CD1c-positive myeloid dendritic cell (primary cell): ENCODE results near the gene GALNTL6.

Experiments
- DNase-seq: peaks from one replicate; pipeline ENCODE4 v3.0.0-alpha.2; 2016; ENCODE audit errors: extremely low spot score

GALNTL6 gene

DNA sequence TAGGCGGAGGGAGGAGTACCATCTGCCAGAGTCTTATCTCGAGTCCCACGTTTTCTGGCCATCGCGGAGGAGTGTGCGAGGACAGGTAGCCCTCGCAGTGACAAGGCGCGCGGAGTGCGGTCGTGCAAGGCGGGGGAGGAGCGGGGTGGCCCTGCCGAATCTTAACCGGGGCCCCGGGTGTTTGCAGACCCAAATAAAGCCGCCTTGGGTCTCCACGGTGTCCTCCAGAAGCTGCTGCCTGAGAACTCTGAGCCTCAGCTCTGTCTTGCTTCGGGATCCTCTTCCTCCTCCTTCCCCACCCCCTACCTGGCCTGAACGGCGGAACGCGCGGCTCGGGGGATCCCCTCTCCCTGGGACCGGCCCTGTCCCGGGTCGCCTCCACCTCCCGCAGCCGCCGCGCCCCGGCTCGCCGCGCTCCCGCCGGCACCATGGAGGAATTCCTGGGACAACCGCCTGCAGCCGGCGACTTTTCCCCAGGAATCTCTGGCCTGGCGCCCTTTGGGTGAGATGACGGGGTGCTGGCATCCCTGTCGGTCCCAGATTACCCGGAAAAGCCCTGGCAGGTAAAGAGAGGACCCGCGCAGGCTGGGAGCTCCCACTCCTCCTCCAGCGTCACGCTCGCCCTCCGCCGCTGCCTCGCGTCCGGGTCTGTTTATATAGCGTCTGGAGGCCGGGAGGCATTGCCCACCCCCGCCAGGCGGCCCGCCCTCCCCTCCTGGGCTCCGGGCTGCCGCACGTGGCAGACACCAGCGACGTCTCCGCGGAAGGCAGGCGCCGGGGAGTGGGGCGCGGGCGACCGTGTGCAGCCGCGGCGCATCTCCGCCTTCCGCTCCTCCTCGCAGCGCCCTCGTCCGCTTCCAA is at the start of gene GALNTL6:
TSS of gene GALNTL6 (plus strand) at position 740 of the 861 bp plus-strand sequence.
- no peak for DNase-seq

DNA sequence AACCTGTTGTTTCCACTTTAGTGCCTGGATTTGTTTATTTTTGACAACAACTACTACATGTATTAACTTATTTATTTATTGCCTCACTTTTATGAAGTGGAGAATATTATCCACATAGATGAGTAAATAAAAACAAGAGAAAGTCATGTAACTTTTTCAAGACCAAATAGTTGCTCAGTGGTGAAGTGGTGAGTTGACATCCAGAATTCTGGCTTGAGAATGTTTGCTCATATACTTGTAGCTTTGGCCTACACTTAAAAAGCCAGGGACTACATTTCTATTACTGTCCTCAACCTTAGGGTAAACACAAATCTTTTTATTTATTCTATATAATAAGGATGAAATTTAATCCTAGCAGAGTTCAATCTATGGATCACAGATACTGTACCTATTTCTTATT is 47.7 kb upstream of the GALNTL6 start:
- DNase-seq: no peak

DNA sequence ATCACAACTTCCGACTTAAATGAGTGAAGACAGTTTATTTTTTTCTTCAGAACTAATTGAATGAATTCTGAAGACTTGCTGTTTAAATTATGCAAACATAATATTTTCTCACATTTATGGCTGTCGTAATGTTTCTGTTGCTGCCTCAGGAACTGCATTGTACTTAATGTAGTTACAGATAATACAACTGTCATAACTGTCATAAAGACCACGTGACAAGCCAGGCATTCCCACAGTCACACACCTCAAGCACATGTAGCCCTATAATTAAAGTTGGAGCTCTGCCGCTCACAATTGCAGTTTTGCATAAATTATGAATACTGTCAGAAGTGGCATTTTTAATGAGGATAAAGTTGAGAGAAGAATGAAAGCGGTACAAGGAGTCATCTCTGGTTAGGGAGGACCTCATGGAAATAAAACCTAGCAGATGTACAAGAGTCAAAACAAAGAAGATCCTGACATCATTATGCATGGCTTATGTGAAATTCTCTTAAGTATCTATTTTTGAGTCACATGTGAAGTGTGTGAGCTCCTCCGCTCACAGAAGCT is 38.5 kb upstream of the GALNTL6 start:
- no peak for DNase-seq

DNA sequence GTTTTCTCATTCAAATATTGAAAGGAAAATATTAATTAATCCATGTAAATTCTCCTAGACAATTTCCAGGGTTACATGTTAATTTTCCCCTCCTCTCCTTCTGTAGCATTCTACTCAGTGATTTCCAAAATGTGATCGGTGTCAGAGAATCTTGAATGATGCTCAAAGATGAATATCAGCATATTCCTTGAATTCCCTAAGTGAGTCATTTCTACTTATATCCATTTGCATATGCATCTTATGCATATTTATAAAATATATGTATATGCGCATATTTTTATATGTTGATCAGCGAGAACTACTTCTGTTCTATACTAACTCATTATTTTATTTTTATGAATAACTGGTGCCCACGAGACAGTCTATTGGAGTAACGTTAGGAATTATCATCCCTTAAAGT is 33.9 kb upstream of the GALNTL6 start:
- no peak for DNase-seq

DNA sequence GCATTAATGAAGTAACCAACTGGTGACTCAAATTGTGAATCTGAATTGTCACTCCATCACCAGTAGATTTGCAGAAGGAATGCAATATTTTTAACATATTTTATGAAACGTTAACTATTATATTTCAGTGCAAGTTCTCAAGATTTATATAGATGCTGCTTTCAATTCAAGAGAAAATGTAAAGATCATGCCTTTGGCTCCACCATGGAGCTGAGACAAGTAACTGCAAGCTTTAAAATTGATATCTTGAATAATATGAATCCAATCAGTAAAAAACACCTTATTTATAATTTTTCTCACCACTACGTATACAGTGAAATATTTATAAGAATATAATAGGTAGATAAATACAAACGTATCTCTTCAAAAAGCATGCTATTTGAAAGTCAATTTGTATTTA is 27.8 kb upstream of the GALNTL6 start:
- DNase-seq: no peak

DNA sequence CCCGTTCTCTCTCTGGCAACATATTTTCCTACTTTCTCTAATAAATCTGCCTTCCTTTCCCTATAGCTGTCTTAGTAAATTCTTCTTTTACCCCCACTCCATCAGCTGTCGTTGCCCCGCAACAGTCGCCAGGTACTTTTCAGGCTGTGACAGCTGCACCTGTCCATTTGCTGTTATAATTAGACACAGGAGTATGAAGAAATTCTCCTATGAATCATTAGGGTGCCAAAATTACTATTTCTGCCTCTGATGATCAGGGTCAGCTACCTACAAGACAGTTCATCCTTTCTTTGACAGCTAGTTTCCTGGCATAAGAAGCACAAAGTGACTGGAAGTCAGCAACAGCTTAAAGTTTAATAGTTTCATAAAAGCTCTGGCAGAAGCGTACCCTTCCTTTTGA is 19.5 kb upstream of the GALNTL6 start:
- no peak for DNase-seq

DNA sequence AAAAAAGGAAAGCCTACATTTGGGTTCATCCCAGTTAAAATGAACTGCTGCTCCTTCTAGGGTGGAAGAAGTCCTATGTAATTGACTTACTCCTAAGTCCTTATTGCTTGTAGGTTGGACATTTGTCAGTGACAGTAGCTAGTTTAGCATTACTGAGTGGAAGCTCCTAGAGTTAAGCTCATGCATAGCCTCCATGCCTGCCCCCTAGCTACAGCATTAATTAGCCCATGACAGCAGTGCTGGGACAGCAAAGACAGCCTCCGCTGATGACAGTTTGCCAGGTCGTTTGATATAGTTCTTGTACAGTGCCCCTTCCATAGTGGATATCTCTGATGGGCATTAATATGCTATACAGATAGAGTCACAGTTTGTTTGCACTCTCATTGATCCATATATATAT is 18.7 kb upstream of the GALNTL6 start:
- DNase-seq: no peak

DNA sequence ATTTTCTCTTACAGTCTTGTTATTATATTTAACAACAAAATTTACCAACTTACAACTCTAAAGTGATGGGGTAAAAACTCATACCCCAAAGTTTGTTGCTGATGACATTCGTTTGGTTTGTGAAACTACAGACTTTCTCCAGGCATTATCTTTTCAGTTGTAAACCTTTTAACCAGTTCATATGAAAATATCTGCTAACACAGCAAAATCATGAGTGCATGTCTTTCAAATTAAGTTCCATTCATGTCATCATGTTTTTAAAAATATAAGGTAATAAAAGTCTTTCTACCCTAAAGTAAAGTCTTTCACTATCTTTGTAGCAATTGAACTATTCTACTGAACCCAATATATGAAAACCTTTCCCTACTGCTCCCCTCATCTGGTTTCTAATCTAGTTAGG is 3.4 kb upstream of the GALNTL6 start:
- DNase-seq: no peak

DNA sequence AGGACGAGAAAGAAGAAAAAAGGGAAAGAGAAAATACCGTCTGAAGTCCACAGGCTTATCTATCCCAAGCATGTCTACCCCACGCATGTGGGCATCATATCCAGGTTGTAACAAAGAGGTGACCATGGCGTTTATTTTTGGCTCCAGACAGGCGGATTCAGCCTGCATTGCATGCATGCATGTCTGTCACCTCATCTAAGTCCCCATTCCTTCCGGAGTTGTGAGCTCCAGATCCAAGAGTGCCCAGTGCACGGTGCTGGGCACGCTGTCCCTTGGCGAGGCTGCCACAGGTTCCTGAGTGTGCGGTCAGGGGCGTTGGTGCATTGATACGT is 905 bp upstream of the GALNTL6 start:
- no peak for DNase-seq

DNA sequence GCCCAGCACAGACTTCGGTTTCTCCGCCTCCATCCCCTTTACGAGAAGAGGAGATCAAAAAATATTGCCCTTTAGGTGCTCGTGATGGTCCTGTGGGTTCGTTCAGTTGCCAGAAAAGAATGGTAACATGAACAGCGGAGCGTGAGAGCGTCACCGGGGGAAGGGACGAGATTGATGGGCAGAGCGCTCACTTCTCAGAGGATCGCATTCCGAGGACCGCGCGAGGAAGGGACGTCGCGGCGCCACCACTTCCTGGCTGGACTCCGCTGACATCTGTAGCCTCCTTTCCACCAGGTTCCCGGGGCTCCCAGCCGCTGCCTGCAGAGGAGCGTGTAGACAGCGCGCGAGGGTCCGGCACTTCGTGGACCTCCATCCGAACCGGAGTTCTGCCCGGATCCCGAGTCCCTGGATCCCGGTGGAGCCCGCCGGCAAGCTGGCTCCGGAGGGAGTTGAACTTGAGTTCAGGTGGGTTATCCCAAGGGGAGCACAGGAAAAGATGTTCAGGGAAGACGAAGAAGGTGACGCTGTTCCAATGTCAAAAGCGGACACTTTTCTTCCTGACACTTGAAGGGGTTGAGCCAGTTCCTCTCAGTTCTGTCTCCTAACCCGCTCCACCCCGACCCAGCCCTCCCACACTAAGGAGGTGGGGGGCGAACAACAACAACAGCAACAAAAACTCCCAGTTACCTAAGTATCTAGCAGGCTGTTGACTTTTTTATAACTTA is 484 bp downstream of the GALNTL6 start:
- DNase-seq: no peak

DNA sequence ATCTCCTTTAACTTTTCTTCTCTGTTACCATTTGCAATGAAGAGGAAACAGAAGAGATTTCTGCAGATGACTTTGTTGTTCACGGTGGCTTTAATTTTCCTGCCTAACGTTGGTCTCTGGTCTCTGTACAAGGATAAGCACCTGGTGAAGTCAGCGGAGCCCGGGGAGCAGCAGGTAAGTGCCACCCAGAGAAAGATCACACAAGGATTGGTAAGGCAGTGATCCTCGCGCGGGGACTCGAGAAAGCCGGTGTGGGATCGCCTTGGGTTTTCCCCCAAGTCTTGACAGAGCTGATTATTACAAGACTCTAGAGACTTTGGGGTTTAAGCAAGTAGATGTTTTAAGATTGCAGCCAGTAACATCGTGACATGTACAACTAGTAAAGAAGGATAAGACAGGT is 1.3 kb downstream of the GALNTL6 start:
- no peak for DNase-seq

DNA sequence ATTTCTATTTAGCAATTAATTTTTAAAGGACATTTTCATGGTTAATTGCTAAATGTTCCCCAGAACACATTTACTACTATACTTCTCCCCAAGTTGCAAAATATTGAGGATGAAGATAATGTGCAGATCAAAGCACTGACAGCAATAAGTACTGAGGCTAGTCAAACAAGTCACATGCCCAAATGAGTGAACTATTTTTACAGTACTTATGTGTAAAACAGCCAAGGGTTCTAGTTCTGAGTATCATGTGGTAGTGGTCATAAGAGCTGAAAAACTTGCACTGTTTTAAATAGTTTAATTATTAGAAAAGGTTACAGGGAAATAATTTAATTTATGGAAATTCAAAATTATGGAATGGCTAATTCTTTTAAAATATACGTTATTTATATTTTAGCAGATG is 3.8 kb downstream of the GALNTL6 start:
- no peak for DNase-seq

DNA sequence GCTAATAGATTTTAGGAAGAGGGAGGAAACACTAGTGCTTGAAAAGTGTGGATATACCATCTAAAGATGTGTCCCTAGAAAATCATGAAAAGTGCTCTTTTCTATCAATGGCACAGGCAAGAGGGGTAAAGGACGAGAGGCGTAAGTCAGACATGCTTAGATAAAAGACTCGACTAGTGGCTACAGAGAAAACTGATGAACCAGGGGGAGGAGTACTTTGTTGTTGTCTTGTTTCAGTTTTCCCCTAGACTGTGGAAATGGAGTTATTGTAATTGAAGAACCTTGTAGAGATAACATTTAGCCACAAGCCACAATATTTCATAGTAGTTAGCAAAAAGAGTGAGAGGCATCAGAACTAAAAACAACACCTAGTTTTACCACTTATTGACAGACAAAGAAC is 21.4 kb downstream of the GALNTL6 start:
- no peak for DNase-seq

DNA sequence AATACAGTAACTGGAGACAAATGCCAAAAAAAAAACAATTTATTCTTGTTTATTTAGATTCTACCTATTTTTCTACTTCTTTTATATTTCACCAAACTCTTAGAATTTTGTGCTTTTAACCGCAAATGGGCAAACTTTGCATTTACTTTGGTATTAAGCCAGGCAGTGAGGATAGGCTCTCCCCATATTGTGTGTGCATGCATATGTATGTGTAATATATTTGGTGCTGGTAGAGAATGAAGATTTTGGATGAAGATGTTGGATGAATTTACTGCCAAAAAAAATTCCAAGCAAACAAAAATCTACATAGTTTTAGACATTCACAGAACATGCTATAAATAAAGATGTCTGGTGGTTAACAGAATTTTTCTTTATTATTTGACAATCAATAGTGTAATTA is 30.3 kb downstream of the GALNTL6 start:
- DNase-seq: no peak

DNA sequence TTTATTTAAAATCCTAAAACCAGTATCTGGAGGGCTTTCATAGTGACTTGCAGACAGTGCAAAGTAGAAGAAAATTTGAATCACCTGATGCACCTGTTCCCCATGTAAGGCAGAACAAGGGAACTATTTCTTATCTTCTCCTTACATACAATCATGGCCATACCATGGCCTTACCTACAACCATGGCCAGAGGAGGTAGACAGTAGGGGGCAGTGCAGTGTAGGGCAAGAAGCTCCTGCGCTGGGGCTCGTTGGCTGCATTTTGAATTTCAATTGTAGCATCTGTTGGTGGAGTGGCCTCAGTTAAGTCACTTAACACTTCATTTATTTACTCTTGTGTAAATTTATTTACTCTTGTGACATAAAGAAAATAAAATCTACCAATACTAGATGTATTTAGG is 33.0 kb downstream of the GALNTL6 start:
- peak; percentile 13 for DNase-seq

DNA sequence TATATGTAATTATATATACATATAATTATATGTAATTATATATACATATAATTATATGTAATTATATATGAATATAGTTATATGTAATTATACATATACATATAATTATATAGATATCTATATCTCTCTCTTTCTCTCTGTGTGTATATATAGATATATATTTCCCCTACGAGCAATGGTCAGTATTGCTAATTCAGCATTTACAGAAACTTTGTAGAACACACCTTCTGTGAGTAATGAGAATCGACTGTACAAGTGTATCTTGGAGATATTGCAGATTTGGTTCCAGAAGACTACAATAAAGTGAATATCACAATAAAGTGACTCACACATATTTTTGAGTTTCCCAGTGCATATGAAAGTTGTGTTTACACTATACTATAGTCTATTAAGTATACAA is 33.7 kb downstream of the GALNTL6 start:
- DNase-seq: no peak

DNA sequence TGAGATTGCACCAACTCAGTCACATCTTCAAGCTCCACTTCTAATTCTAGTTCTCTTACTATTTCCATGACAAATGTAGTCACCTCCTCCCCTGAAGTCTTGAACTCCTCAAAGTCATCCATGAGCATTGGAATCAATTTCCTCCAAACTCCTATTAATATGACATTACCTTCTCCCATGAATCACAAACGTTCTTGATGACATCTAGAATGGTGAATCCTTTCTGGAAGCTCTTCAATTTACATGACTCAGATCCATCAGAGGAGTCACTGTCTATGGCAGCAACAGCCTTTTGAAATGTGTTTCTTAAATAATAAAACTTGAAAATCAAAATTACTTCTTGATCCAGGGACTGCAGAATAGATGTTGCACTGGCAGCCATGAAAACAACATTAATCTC is 34.5 kb downstream of the GALNTL6 start:
- DNase-seq: no peak

DNA sequence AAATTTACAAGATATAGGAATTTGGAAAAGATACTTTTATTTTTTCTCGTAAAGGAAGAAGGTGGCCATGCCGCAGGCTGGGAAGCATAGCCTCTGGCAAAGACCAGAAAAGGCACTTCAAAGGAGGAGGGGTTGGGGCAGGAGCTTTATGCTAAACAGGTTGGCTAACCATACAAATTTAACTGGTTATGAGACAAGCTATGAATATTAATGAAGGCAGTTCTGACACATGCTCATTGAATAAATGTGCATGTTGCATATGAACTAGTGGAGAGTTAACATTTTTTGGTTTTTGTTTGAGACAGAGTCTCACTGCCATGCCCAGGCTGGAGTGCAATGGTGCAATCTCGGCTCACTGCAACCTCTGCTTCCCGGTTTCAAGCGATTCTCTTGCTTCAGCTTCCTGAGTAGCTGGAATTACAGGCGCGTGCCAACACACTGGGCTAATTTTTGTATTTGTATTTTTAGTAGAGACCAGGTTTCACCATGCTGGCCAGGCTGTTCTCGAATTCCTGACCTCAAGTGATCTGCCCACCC is 36.5 kb downstream of the GALNTL6 start:
- DNase-seq: no peak

DNA sequence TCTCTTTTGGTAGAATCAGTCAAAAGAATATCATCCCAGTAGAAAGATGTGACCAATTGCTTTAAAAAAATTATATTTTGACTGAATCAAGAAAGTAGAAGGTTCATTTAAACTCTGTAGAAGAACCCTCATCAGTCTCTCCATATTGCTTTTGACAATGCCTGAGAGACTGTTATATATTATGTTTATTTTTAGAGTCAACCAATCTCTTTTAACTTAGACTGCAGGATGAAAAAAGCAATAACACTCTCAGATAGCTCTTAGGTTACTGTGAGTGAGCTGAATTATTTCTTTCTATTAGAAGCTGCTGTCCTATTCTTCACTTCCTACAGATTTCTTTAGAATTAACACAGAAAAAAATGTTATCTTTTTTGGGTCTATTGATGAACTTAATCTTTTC is 38.1 kb downstream of the GALNTL6 start:
- no peak for DNase-seq

DNA sequence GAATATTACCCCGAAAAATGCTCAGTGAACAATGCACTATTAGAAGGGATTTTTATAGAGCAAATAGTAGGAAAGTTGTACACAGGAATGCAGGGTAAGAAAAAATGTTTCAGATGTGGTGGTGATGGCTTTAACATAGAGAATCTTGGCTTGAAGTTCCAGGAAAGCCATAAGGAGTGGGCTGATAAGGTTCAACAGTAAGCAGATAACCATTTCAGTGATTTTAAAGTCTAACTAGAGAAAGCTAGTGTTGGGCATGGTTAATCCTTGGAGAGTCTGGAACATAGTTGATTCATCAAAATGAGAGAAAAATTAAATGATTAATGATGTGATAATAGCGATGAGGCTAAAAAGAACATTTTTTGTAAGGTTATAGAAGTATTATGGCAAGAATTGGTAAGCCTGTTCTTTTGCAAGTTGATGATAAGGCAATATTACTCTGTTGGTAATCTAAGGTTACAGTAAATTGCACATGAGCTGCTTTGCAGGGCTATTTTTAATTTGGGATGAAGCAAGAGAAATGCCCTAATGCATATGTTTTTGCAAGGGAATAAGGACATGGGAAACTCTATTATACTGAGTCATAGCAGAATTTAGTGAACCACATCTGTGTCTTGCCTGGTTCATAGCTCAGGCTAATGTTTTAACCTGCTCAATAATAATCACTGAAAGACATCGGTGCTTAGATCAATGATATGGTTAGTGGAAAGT is 44.3 kb downstream of the GALNTL6 start:
- DNase-seq: no peak

DNA sequence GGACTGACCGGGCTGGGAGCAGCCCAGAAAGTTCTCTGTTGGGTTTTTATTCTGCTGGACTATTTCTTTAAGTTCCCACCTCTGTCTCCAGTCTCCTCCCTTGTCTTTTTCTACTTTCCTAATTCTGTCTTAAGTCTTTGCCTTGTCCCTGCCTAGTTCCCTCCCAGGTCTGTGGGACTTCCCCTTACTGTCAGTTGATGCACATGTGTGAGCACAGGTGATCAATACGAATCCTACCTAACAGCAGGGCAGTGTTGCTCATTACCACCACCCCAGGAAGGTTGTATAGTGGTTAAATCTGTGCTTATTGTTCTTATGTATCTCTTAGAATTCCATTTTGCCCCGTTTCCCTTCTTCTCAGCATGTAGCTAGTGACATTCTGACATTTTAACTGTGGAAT is 62.1 kb downstream of the GALNTL6 start:
- DNase-seq: no peak

DNA sequence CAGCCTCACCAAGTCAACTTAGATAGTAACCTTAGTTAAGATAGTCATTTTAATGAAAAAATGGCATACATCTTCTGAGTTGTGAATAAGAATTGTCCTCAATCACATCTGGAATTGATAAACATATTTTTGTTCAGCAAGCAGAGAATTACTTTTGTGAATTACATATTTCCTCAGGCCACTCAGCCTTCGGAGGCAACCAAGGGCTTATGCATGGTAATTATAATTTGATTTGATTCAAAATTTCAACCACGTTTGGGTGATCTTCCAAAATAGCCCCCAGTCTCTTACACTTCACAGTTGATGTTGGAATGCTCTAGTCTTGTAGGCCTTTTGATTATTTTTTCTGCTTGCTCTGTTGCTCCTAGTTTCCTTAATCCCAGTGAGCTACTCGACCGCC is 63.4 kb downstream of the GALNTL6 start:
- DNase-seq: no peak
